Activated CD4-positive, alpha-beta T cell treated with anti-CD3 and anti-CD28 coated beads for 24 hours (primary cell): Measurements from ENCODE around the gene PEX7.
"Not testable (repeated sequence)": the region's sequence is repeated elsewhere in the genome, so short reads cannot be mapped to it uniquely, and the experiment has no call there.

ENCODE experiments used
- DNase-seq, 2 donors: peaks; one replicate each; pipeline ENCODE4 v3.0.0-alpha.2; 2020; ENCODE audit warnings: low read depth in 2 of 2

PEX7 gene, protein sequence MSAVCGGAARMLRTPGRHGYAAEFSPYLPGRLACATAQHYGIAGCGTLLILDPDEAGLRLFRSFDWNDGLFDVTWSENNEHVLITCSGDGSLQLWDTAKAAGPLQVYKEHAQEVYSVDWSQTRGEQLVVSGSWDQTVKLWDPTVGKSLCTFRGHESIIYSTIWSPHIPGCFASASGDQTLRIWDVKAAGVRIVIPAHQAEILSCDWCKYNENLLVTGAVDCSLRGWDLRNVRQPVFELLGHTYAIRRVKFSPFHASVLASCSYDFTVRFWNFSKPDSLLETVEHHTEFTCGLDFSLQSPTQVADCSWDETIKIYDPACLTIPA

DNA sequence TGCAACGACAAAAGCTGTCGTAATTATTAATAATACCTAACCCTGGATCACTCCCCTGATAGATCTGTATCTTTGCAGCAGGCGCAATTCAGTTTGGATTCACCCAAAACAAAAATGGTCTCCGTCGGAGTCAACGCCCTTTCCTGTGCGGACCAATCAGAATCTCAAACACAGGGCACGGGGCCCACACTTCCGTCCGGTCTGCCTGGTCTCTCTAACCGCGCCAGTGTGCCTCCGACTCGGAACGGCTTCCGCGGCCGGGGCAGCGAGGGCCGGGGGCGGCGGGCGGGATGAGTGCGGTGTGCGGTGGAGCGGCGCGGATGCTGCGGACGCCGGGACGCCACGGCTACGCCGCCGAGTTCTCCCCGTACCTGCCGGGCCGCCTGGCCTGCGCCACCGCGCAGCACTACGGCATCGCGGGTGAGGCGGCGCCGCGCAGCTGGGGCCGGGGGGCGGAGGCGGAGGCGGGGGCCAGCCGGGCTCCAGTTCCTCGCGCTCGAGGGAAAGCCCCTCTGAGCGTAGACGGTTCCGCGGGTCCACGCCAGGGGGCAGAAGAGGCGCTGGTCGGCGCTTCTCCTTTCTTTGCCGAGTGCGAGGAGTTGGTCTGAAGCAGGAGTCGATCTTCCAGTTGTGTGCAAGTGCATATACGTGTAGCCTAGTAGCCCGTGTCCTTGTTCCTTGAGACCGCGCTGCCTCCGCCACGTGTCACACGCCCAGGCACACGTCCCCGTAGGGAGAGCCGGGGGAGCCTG is at the start of gene PEX7:
TSS of gene PEX7 (plus strand) at position 217 of the 752 bp plus-strand sequence. CDS start at position 291, 74 bp downstream.
- DNase-seq: peak; percentile 77 to 83

DNA sequence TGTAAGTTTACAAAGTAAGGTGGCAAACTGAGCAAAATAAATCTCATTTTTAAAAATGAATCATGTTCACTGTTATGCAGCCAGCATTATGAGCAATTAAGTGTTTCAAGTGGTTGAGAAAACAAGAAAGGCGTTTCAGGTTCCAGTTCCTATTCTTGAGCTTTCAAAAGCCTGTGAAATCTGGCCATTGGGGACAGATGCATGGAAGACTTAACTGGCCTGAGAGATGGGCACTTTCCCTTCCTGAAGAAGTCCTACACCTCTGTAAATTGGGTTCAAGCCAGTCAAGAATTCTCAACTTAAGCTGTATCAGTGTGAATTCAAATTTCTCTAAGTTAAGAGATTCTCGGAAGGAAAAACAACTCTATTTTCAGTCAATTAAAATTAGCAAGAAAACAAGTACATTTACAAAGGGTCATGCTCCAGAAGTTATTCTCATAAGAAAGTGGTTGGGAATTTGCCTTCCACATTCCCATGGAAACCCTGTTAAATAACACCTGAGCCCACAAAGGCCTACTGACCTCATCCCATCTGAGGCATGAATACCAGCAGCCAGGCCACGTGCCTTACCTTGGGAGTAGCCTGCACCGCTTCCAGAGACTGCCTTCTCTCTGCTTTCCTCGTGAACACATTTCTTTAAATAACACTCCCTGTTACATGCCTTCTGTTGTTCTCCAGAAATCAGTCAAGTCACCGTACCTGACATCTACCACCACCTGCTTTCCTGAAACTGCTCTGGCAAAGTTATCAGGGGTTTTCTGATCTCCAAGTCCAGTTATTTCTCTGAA is 49.5 kb upstream of the PEX7 start:
- DNase-seq: no peak

DNA sequence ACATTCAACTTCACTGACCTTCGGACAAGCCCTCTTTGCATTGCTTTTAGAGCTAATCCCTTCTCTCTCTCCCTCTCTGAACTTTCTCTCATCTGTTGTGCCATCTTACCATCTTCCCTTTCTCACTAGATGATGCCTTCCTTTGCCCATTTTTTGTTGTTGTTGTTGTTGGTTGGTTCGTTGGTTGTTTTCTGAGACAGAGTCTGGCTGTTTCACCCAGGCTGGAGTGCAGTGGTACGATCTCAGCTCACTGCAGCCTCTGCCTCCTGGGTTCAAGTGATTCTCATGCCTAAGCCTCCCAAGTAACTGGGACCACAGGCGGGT is 49.0 kb upstream of the PEX7 start:
- no peak for DNase-seq

DNA sequence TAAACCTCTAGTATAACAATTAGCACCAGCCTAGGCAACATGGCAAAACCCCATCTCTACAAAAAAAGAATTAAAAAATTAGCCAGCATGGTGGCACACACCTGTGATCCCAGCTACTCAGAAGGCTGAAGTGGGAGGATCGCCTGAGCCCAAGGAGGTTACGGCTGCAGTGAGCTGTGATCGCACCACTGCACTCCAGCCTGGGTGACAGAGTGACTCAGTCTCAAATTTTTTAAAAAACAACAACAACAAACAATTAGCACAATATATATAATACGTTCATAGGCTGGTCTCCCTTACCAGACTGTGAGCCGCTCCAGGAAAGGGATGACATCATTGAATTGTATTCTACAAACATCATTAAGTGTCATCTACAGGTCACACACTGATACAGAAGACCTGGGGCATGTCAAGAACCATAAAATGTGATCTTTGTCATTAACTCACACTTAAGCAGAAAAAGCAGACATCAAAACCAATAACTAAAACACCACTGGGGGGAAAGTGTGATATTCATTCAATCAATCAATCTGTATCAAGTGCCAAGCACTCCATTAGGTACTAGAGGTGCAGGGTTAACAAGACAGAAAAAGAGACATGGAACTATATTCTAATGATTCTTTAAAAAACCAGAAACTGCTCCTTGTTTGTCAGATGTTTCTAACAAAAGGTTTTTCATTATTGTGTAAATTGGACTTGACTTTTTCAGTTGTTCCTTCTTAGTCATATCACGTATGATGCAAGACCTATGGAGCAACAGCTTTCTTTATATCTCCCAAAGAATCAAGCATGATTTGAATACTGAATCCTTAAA is 48.0 kb upstream of the PEX7 start:
- no peak for DNase-seq

DNA sequence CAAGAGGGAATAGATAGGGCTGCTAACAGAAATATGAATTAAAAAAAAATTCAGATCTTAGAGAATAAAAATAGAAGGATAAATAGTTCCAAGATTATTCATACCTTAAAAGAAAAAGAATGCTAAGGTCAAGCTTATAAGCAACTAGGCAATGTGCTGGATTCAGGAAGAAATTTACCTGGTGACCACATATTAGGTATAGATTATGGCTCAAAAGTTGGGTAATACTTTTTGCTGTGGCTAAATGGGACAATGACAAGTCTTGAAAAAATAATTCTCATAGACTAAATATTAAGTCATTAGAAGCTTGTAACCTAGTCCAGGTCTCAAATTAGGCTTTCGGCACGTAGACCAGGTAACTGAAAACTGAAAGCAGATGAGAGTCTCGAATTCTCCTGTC is 47.3 kb upstream of the PEX7 start:
- no peak for DNase-seq

DNA sequence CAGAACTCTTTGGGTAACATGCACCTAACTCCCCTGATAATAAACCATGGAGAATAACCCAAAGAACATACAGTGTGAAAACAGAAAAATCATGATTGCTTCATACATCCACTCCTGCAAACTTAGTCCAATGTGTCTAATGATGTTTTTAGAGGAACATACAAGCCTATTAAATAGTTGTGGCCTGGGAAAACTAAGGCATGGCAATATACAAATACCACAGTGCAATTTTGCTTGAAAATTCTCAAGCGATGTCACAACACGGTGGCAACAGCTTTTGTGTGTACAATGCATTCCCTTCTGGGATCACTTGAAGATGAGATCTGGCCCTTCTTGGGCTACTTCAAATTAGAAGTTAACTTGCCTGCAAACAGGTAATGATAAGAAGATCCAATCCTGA is 46.8 kb upstream of the PEX7 start:
- no peak for DNase-seq

DNA sequence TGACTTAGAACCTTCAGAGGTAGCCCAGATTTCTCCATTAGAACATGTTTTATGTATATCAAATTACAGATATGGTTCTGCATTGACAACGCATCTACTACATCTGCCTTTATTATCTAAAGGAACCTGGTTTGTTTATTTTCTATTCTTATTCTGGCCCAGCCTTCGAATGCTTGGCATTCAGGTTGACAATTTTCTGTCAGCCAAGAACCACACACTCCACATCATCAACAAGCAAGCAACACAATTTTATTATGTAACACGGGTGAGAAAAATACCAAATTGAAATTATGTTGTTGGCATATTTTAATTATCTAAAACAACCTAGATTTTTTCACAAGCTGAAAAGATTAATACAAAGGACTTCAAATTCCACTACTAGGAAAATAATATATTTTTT is 44.7 kb upstream of the PEX7 start:
- no peak for DNase-seq

DNA sequence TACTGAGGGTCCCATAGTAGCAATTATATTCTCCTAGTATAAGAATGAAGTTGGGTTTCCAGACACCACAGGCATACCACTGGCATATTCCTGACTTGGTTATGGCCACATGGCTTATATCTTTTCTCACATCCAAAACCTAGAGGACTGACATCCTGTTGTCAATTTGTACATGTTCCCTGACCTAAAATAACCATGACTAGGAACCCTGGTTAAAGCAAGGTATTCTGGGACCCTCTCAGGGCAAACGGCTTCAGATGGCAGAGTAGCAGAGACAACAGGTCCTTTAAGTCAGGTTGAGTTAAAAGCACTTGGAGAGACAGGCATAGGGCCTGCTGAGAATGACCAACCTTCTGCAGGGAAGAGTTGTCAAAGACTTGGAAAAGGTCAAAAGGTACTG is 42.7 kb upstream of the PEX7 start:
- no peak for DNase-seq

DNA sequence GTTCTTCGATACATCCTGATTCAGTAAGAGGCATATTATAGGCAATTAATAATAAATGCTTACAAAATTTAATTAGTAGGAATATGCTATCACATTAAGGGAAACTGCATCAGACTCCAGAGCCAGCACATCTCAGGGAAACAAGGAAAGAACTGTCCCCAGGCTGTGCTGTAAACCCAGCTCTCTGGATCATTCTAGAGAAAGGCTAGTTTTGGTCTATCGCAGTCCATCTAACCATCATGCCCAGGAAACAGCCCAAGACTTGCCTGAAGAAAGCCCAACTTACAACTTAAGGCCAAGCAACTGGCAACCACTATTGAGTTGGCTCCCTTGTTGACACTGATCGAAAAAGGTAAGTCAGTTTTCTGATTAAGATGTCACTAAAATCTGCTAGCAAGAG is 41.4 kb upstream of the PEX7 start:
- DNase-seq: no peak

DNA sequence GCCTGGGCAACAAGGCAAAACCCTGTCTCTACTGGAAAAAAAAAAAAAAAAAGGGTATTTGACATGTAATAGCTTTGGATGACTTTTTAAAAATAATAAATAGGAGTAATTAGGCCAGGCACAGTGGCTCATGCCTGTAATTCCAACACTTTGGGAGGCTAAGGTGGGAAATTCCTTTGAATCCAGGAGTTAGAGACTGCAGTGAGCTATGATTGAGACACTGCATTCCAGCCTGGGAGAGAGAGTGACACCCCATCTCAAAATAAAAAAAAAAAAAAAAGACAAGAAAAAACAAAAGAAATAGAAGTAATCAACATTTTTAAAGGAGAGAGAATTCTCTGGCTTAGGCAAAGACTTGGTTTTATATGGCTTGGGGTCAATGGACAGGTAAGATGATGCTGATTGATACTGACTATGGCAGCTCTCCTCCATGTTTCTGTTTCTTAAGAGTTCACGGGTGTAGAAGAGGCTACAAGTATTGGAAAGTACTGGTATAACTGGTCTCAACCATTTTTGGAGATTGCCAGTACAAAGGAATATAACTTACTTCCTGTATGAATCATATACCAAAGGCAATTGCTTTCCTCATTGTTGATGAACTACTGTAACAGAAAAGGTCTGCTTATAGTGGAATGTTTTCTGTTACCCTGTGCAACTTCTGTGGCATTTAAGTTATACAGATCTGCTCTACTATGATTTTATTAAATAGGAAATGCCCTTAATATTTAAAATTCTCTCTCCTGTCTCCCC is 40.2 kb upstream of the PEX7 start:
- DNase-seq: no peak

DNA sequence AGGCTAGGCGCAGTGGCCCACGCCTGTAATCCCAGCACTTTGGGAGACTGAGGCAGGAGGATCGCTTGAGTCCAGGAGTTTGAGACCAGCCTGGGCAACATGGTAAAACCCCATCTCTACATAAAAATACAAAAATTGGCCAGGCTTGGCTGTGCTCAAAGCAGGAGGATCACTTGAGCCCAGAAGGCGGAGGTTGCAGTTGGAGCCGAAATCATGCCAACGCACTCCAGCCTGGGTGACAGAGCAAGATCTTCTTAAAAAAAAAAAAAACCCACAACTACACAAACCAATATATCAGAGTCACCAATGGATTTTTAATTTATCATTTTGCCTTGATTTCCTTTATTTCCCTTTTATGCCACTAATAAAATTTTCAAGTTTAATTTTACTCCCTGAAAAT is 39.4 kb upstream of the PEX7 start:
- no peak for DNase-seq

DNA sequence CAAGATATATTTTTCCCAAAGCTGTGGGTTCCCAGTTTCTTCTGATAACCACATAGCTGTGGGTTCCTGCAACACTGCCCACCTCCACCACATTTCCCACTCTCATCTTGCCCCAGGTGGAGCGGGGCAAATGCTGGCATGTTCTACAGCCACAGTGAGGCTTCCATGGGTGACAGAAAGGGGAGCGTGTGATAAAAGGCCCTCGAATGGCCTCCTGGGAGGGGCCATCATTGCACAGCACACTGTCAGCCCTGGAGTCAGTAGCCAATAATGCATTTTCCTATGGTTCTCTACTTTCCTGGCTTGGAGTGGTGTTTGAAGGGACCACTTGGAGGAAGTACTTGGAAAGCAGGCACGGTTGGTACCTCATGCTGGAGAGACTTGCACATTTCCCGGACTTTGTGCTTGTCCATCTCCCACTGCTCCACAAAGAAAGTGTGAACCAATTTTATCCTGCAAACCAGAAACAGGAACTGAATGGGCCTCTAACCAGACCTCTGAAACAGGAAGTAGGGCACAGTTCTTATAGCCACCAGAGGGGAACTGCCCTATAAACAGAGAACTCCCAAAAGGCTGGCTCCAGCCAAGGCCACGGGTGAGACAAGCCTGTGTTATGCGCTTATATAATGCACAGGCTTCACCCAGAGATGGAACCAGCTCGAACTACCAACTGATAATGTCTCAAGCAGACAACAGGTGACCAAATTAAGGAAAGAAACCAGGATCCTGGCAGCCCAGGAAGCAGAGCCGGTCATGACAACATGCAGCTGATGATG is 38.7 kb upstream of the PEX7 start:
- no peak for DNase-seq

DNA sequence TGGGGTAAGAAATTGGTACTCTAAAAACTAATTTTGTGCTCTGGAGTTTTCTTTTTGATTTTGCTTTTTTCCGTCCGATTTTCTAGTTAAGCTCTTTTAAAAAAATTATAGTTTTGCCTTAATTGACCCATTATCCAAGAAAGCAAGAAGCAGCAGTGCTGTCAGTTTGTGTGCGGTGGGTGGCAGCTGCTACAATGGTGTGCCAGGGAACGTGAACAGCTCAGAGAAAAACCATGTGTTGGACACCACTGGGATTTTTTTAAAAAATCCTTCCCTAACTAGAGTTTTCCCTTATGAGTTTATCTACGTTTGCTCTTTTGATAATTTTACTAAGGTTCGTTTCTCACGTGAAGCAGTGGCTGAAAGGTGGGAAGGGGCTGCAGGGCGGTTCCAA is 38.1 kb upstream of the PEX7 start:
- DNase-seq: no peak

DNA sequence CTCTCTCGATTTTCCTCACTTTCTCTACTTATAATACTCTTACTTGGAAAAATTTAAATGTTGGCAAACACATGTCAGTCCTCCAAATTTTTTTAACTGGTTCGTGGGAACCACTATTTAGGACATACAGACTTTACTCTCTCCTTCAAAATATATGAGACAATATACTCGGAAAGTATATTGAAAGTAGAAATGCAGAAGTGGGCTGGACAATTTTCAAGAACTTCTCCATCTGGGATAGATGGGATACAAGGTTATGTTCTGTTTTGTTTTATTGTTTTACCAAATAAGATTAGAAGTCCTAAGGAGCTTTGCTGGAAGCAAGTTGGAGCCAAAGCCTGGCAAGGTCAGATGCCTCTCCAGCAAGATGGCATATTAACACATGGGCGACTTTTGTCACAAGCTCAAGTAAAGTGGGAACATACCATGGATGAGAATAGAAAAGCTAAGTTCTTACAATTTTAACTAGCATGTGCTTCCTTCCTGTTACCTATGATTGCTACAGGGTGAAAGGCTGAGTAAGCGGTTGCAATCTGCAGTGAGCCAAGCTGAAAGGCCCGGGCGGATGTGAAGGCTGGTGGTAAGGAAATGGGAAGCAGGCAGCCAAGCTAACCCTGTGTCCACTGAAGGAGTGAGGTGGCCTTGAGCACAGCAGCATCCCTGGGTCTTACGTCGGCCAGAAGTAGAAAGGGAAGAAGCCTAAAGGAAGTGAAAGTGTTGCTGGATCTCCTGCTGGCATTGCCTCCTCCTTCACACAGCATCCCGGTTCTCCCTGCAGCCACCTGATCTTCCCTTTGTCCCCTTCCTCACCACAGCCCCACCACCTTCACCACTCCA is 37.3 kb upstream of the PEX7 start:
- DNase-seq: peak in 1 of 2 donors; percentile 16

DNA sequence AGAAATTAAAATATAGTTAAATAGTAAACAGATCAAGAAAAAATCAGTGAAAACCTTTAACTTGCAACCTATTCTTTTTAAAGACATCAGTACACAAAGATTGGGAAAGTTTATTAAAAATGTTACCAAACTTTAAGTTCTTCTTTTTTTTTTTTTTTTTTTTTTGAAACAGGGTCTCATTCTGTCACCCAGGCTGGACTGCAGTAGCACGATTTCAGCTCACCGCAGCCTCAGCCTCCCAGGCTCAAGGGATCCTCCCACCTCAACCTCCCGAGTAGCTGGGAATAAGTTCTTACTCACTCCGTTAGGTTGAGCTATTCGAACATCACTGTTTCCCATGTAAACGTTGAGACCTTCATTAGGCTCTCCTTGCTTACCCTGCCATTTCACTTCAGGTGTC is 35.7 kb upstream of the PEX7 start:
- DNase-seq: no peak

DNA sequence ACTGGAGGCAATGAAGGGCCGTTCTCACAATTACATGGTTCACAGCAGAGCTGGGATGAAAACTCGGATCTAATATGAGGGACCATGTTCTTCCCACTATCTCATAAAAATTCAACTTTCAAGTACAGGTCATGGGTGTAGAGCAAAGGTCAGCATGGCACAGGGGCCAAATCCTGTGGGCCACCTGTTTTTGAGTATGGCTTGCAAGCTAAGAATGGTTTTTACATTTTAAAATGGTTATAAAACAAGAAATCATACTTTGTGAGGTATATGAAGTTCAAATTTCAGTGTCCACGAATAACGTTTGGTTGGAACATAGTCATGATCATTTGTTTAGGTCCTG is 34.7 kb upstream of the PEX7 start:
- DNase-seq: no peak

DNA sequence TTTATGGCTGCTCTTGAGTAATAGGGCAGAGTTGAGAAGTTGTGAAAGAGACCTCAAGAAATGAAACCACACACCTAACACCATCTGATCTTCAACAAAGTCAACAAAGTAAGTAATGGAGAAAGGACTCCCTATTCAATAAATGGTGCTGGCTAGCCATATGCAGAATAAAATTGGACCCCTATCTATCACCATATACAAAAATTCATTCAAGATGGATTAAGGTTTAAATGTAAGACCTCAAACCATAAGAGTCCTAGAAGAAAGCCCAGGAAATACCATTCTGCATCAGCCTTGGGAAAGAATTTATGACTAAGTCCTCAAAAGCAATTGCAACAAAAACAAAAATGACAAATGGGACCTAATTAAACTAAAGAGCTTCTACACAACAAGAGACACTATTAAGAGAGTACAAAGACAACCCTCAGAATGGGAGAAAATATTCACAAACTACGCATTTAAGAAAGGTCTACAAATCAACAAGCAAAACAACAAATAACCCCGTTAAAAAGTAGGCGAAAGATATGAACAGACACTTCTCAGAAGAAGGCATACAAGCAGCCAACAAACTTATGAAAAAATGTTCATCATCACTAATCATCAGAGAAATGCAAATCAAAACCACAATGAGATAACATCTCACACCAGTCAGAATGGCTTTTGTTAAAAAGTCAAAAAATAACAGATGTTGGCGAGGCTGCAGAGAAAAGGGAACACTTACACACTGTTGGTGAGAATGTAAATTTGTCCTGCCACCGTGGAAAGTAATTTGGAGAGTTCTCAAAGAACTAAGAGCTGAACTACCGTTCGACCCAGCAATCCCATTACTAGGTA is 34.1 kb upstream of the PEX7 start:
- DNase-seq: no peak

DNA sequence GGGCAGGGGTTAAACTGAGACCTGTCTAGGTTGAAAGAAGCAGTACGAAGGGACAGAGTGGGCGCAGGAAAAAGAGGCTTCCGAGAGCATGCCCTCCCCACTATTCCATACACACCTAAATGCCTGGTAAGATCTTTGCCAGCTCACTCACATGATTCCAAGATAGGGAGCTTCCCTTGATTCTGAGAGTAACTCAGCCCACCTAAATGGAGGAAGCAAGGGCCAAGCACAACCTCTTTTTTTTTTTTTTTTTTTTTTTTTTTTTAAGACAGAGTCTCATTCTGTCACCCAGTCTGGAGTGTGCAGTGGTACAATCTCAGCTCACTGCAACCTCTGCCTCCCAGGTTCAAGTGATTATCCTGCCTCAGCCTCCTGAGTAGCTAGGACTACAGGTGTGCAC is 33.0 kb upstream of the PEX7 start:
- DNase-seq: not testable (repeated sequence)
